GM12878 (cell line): Measurements from ENCODE around the gene LMAN1L. TPM values are rescaled to one million over a fixed set of nuclear protein-coding genes. Genes with fewer than 3 reads are reported as not detected.
A peak's percentile ranks its signal among the peaks of the same experiment; 100 is the strongest.

Experiments used
- ATAC-seq: fragments of 200-7000 bp; cut with Tn5 transposase; 3 replicates; pipeline ENCODE4 v1.9.1; 2020; ENCODE audit warnings: mild to moderate bottlenecking, moderate library complexity
- BruUV-seq: library from RNA; stranded (reverse); fragments of 400-500 nt; replicated peaks from 2 replicates; lab custom pipeline; 2021; lab: Mats Ljungman, UMichigan
- CTCF ChIA-PET: fragments of 300-600 bp; sonication (Branson Sonifier 250); formaldehyde crosslinking; extraction: SDS; loops from one replicate; lab custom pipeline; 2021; ENCODE audit warnings: inconsistent platforms; lab: Yijun Ruan, JAX
- POLR2A ChIA-PET: fragments of 350-600 bp; formaldehyde crosslinking; extraction: SDS; loops from one replicate; lab custom pipeline; 2021; ENCODE audit warnings: inconsistent platforms; lab: Charles Lee
- RAD21 ChIA-PET: fragments of 300-600 bp; sonication (Branson Sonifier 250); formaldehyde crosslinking; loops from one replicate; lab custom pipeline; 2023; ENCODE audit warnings: antibody characterized with exemption; ENCODE audit not compliant: unreplicated experiment; lab: Charles Lee
- SMC1A ChIA-PET: fragments of 300-600 bp; sonication (Branson Sonifier 250); formaldehyde crosslinking; loops from one replicate; lab custom pipeline; 2023; ENCODE audit not compliant: unreplicated experiment, uncharacterized antibody; lab: Charles Lee
- DNase-seq: peaks from one replicate; pipeline ENCODE4 v3.0.0-alpha.2; 2011; ENCODE audit warnings: low read depth, low spot score
- FAIRE-seq: peaks from 3 replicates; lab custom pipeline; 2011; peaks lifted over from hg19 to GRCh38; lab: Jason Lieb, UNC
- H2AFZ ChIP-seq: 2 replicates; pipeline ENCODE4 v1.6.0; 2011; ENCODE audit warnings: low read depth, low read length, control low read depth; ENCODE audit not compliant: control insufficient read depth
- H3K27ac ChIP-seq: 2 replicates; pipeline ENCODE4 v1.5.1; 2011; ENCODE audit warnings: control low read depth; ENCODE audit not compliant: control insufficient read depth, insufficient read depth
- H3K27me3 ChIP-seq, 2 experiments: replicated peaks in 1 of 2; 2 replicates each; pipeline versions ENCODE4 v1.6.0 to v1.6.1; 2011; ENCODE audit warnings: low read length in 1 of 2; ENCODE audit not compliant: control insufficient read depth in 2 of 2, insufficient read depth in 2 of 2
- H3K36me3 ChIP-seq, 2 experiments: 2 replicates each; pipeline ENCODE4 v1.5.1; 2011; ENCODE audit warnings: low read length in 1 of 2; ENCODE audit not compliant: control insufficient read depth in 2 of 2, insufficient read depth in 2 of 2
- H3K4me1 ChIP-seq: 2 replicates; pipeline ENCODE4 v1.6.1; 2011; ENCODE audit warnings: mild to moderate bottlenecking, low read length, moderate library complexity, mixed read lengths; ENCODE audit not compliant: control insufficient read depth, insufficient read depth
- H3K4me2 ChIP-seq: 2 replicates; pipeline ENCODE4 v1.6.0; 2011; ENCODE audit warnings: control low read depth; ENCODE audit not compliant: control insufficient read depth, insufficient read depth
- H3K4me3 ChIP-seq: fragments of 200-600 bp; sonication (generic); 2 replicates; pipeline ENCODE4 v1.5.1; 2016
- H3K79me2 ChIP-seq: 2 replicates; pipeline ENCODE4 v1.6.0; 2011; ENCODE audit warnings: low read length; ENCODE audit not compliant: control insufficient read depth, insufficient read depth
- H3K9ac ChIP-seq: 2 replicates; pipeline ENCODE4 v1.8.0; 2011; ENCODE audit warnings: low read length, control low read depth, mixed read lengths; ENCODE audit not compliant: control insufficient read depth, insufficient read depth
- H3K9me3 ChIP-seq: replicated peaks from 3 replicates; pipeline ENCODE4 v1.5.1; 2011; ENCODE audit warnings: mild to moderate bottlenecking, low read length; ENCODE audit not compliant: control insufficient read depth, insufficient read depth
- H4K20me1 ChIP-seq: 2 replicates; pipeline ENCODE4 v1.6.0; 2011; ENCODE audit not compliant: control insufficient read depth, insufficient read depth
- EED ChIP-seq: sonication (generic); IDR thresholded peaks from 2 replicates; pipeline ENCODE4 v1.6.1; 2016; ENCODE audit warnings: antibody characterized with exemption, low read depth
- FOS ChIP-seq: IDR thresholded peaks from 3 replicates; pipeline ENCODE4 v1.6.1; 2011; ENCODE audit warnings: borderline replicate concordance; ENCODE audit not compliant: insufficient read length; ENCODE audit errors: extremely low read depth
- HDGF ChIP-seq: fragments of 450-650 bp; IDR thresholded peaks from 2 replicates; pipeline ENCODE4 v1.6.1; 2016; ENCODE audit warnings: antibody characterized with exemption
- IKZF1 ChIP-seq: fragments of 450-650 bp; conservative IDR thresholded peaks from 2 replicates; pipeline ENCODE4 v1.6.1; 2017; ENCODE audit warnings: antibody characterized with exemption, mild to moderate bottlenecking
- MEF2B ChIP-seq: fragments of 450-650 bp; IDR thresholded peaks from 2 replicates; pipeline ENCODE4 v1.6.1; 2018; ENCODE audit warnings: mild to moderate bottlenecking, moderate library complexity; ENCODE audit not compliant: partially characterized antibody, poor library complexity, severe bottlenecking
- NR2C1 ChIP-seq: fragments of 450-650 bp; IDR thresholded peaks from 2 replicates; pipeline ENCODE4 v1.6.1; 2017; ENCODE audit warnings: antibody characterized with exemption, mild to moderate bottlenecking, moderate library complexity
- NR2C2 ChIP-seq: IDR thresholded peaks from 2 replicates; pipeline ENCODE4 v1.6.1; 2011; ENCODE audit warnings: borderline replicate concordance, low read depth; ENCODE audit not compliant: control insufficient read depth, insufficient read length
- NR2F1 ChIP-seq: fragments of 450-650 bp; conservative IDR thresholded peaks from 2 replicates; pipeline ENCODE4 v1.6.1; 2017; ENCODE audit warnings: mild to moderate bottlenecking
- PKNOX1 ChIP-seq: fragments of 450-650 bp; IDR thresholded peaks from 2 replicates; pipeline ENCODE4 v1.6.1; 2016; ENCODE audit warnings: mild to moderate bottlenecking
- POLR2AphosphoS5 ChIP-seq: IDR thresholded peaks from 2 replicates; pipeline ENCODE4 v1.6.1; 2011; ENCODE audit warnings: mild to moderate bottlenecking, low read length, inconsistent platforms
- RELB ChIP-seq: fragments of 450-650 bp; IDR thresholded peaks from 2 replicates; pipeline ENCODE4 v1.6.1; 2017; ENCODE audit warnings: low read depth, mild to moderate bottlenecking, moderate library complexity
- WGBS: methylation state at CpG from one replicate; pipeline ENCODE4 v1.1.6; 2016; ENCODE audit warnings: low lambda C conversion rate; ENCODE audit not compliant: insufficient replicate concordance, insufficient coverage; ENCODE audit errors: missing lambda C conversion rate; 5-methylcytosine and 5-hydroxymethylcytosine counted together
- in situ Hi-C: fragments of 300-500 bp; cut with MboI; formaldehyde crosslinking; loops from 9 replicates; pipeline ENCODE4 v1.14.3; 2018; ENCODE audit warnings: mixed read lengths
- intact Hi-C: fragments of 100-400 bp; cut with micrococcal nuclease; formaldehyde crosslinking; loops from one replicate; pipeline ENCODE4 v1.14.2; 2022; ENCODE audit not compliant: unreplicated experiment
- polyA plus RNA-seq, 11 experiments: library from polyadenylated mRNA; depleted of rRNA in 4 of 11; unstranded in 6 of 11; stranded (reverse) in 5 of 11; fragments of >200 nt; fragmentation: Nextera tagmentation in 4 of 11; fragmentation: Illumina TruSeq in 1 of 11; extraction: Ambion mirVana in 4 of 11; extraction: Trizol in 1 of 11; gene quantifications; 1 replicate in 1 of 11; 2 replicates in 10 of 11; pipeline versions ENCODE4 v1.2.1 to v1.2.3, GENCODE V29; 2011 to 2016; ENCODE audit warnings: inconsistent platforms in 2 of 11, missing spikeins in 2 of 11, low read depth in 1 of 11
- total RNA-seq, 4 experiments: library from RNA; depleted of rRNA in 3 of 4; stranded (reverse); fragments of >200 nt in 3 of 4; fragmentation: Illumina TruSeq in 1 of 4; extraction: Trizol in 1 of 4; gene quantifications; 2 replicates each; pipeline versions ENCODE4 v1.2.1 to v1.2.3, GENCODE V29; 2013 to 2021
- TF ChIP-seq, protein P1 (sequence below): IDR thresholded peaks from 2 replicates; pipeline ENCODE4 v1.6.1; 2011; ENCODE audit warnings: mild to moderate bottlenecking, low read depth, low read length, moderate library complexity; ENCODE audit not compliant: insufficient replicate concordance
- TF ChIP-seq, protein P2 (sequence below): fragments of 450-650 bp; IDR thresholded peaks from 2 replicates; pipeline ENCODE4 v1.6.1; 2017; ENCODE audit warnings: mild to moderate bottlenecking, moderate library complexity

LMAN1L gene
- total and polyA plus RNA-seq, 10 of the 15 experiments (the other 5 are each of a cell fraction or from before 2014, with no cell fraction given) = not detected

DNA sequence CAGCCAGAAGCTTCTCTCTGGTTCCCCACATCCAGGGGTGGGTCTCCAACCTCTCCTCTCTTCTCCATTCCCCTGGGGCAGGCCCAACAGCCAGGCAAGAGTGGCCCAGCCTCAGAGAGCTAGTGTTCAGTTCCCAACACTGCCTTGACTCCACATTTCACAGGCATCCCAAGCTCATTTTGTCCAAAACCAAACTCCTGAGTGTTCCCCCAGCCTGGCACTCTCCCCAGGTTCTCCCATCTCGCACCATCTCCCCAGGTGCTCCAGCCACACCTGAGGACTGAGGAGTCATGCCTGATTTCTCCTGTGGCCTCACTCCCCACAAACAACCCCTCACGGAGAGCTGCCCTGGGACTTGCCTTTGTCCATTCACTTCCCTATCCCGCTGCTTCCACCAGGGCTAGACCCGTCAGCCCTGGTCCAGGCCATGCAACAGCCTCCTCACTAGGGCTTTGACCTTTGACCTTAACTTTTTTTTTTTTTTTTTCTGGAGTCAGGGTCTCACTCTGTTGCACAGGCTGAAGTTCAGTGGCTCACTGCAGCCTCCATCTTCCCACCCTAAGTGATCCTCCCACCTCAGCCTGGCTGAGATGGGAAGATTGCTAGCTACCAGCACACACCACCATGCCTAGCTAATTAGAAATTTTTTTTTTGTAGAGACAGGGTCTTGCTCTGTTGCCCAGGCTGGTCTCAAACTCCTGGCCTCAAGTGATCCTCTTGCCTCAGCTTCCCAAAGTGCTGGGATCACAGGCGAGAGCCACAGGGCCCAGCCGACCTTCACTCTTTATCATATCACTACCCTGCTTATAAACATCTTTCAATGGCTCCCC, 34.7 kb upstream of the LMAN1L start:
- Histone ChIP-seq H4K20me1 (no peaks in the 10 kb centered on the region), H3K9me3 (no peaks in the 10 kb centered on the region), H3K9ac (peak overlapping the region; percentile 72), H3K27me3 (no peaks in the 10 kb centered on the region), H3K36me3 (no peaks in the 10 kb centered on the region), H2AFZ (no peak overlapping the region), H3K4me1 (peaks cover 83% of the 10 kb centered on the region), H3K27ac (peak overlapping the region; percentile 96), H3K79me2 (peaks cover 31% of the 10 kb centered on the region), H3K4me3 (peak overlapping the region; percentile 14; the same call in 1 of the 2 replicates), H3K4me2 (peak overlapping the region; percentile 43)
- DNase-seq = no peak
- ChIA-PET SMC1A (interaction anchor here (1.0 to 17.6 kb wide), 10 partner anchors 6 to 396 kb away, joined by 3 to 811 read pairs (median 4); partner anchors contain the start of gene SCAMP2), RAD21 (interaction anchor here (0.6 to 25.2 kb wide), 13 partner anchors 9 to 393 kb away, joined by 3 to 1186 read pairs (median 4); partner anchors contain the start of genes ARID3B and CSK), CTCF (interaction anchor here (0.9 to 25.9 kb wide), 10 partner anchors 2 to 393 kb away, joined by 3 to 1288 read pairs (median 5); partner anchors contain the start of genes CSK and ULK3), POLR2A (interaction anchor here (0.5 to 17.5 kb wide), 16 partner anchors 11 to 870 kb away, joined by 3 to 602 read pairs (median 4); partner anchors contain the start of genes ARID3B, CLK3, COX5A and CSK)
- peak; percentile 15 for ATAC-seq
- BruUV-seq = TSS peak; percentile 57
- FAIRE-seq = no peak
- in situ Hi-C loops = no loop called here
- WGBS = 23% methylated on average over 6 of the region's 6 CpGs
- intact Hi-C loops = loop anchor here (1.0 kb wide), 1 partner anchor 9 kb away; no protein-coding TSS in a partner anchor
- TF ChIP-seq, protein P1, sequence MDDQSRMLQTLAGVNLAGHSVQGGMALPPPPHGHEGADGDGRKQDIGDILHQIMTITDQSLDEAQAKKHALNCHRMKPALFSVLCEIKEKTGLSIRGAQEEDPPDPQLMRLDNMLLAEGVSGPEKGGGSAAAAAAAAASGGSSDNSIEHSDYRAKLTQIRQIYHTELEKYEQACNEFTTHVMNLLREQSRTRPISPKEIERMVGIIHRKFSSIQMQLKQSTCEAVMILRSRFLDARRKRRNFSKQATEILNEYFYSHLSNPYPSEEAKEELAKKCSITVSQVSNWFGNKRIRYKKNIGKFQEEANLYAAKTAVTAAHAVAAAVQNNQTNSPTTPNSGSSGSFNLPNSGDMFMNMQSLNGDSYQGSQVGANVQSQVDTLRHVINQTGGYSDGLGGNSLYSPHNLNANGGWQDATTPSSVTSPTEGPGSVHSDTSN = no peak
- TF ChIP-seq HDGF = peak; percentile 28; the same call in 1 of the 2 replicates
- TF ChIP-seq NR2C1 = peak; percentile 89
- TF ChIP-seq EED = peak; percentile 43
- 0 out of 2 replicates have a peak, but pooled peaks have one; percentile 27 for TF ChIP-seq POLR2AphosphoS5
- TF ChIP-seq PKNOX1 = no peak
- TF ChIP-seq IKZF1 = peak; percentile 12; the same call in 1 of the 2 replicates
- peak; percentile 88 for TF ChIP-seq MEF2B
- TF ChIP-seq, protein P2, sequence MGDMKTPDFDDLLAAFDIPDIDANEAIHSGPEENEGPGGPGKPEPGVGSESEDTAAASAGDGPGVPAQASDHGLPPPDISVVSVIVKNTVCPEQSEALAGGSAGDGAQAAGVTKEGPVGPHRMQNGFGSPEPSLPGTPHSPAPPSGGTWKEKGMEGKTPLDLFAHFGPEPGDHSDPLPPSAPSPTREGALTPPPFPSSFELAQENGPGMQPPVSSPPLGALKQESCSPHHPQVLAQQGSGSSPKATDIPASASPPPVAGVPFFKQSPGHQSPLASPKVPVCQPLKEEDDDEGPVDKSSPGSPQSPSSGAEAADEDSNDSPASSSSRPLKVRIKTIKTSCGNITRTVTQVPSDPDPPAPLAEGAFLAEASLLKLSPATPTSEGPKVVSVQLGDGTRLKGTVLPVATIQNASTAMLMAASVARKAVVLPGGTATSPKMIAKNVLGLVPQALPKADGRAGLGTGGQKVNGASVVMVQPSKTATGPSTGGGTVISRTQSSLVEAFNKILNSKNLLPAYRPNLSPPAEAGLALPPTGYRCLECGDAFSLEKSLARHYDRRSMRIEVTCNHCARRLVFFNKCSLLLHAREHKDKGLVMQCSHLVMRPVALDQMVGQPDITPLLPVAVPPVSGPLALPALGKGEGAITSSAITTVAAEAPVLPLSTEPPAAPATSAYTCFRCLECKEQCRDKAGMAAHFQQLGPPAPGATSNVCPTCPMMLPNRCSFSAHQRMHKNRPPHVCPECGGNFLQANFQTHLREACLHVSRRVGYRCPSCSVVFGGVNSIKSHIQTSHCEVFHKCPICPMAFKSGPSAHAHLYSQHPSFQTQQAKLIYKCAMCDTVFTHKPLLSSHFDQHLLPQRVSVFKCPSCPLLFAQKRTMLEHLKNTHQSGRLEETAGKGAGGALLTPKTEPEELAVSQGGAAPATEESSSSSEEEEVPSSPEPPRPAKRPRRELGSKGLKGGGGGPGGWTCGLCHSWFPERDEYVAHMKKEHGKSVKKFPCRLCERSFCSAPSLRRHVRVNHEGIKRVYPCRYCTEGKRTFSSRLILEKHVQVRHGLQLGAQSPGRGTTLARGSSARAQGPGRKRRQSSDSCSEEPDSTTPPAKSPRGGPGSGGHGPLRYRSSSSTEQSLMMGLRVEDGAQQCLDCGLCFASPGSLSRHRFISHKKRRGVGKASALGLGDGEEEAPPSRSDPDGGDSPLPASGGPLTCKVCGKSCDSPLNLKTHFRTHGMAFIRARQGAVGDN = peak; percentile 31; the same call in 1 of the 2 replicates
- TF ChIP-seq FOS = no peak
- TF ChIP-seq NR2C2 = peak; percentile 49
- TF ChIP-seq RELB = no peak
- TF ChIP-seq NR2F1 = peak; percentile 97
